Measurements from ENCODE around the gene KNSTRN. TPM values are rescaled to one million over a fixed set of nuclear protein-coding genes. Genes with fewer than 3 reads are reported as not detected.

Gene KNSTRN
- total and polyA plus RNA-seq, 4 donors = 3.4 to 28.1 (median 8.9) TPM

GRCh38 chr15:40339621-40339945 lies 42.9 kb upstream of the KNSTRN start:
- H3K27ac ChIP-seq (ENCODE audit: low read depth in 1 of 2, low read length in 2 of 2) = peak overlapping the region; percentile 54 to 79
- no peak for DNase-seq (ENCODE audit: low spot score)

More at GRCh38 chr15:40339621-40339945, 42.9 kb upstream of the KNSTRN start:
- Histone ChIP-seq H3K4me3 (ENCODE audit: low read depth in 1 of 3, low read length in 3 of 3) (no peak overlapping the region), H3K36me3 (ENCODE audit: control insufficient read depth in 4 of 4, insufficient read depth in 3 of 4, low read depth in 1 of 4, low read length in 3 of 4) (no peaks in the 10 kb centered on the region), H3K4me1 (ENCODE audit: control insufficient read depth in 4 of 4, insufficient read depth in 4 of 4, low read length in 3 of 4) (peaks cover 7 to 32% (median 22%) of the 10 kb centered on the region in 4 donors), H3K27me3 (ENCODE audit: control insufficient read depth in 4 of 4, insufficient read depth in 4 of 4, low read length in 3 of 4) (no peaks in the 10 kb centered on the region), H3K9ac (ENCODE audit: low read depth in 1 of 2, low read length in 2 of 2) (peak overlapping the region; percentile 10 to 41), H3K9me3 (ENCODE audit: control insufficient read depth in 4 of 4, low read length in 3 of 4) (no peaks in the 10 kb centered on the region)
- TF ChIP-seq FOXA2 (IDR thresholded peaks at IDR 0.05) (no peak), ATF3 (IDR thresholded peaks at IDR 0.05) (no peak), FOXA1 (IDR thresholded peaks at IDR 0.05) (no peak), JUND (IDR thresholded peaks at IDR 0.05) (no peak), YY1 (IDR thresholded peaks at IDR 0.05) (no peak), EGR1 (IDR thresholded peaks at IDR 0.05; ENCODE audit: low read depth in 2 of 2) (no peak), HNF4A (conservative IDR thresholded peaks at IDR 0.05) (no peak), CTCF (IDR thresholded peaks at IDR 0.05; ENCODE audit: low read depth, low read length, missing input control) (no peak), HNF4G (IDR thresholded peaks at IDR 0.05) (no peak), MAX (IDR thresholded peaks at IDR 0.05) (no peak), REST (IDR thresholded peaks at IDR 0.05) (no peak), GABPA (IDR thresholded peaks at IDR 0.05 in 1 of 2, conservative IDR thresholded peaks at IDR 0.05 in 1 of 2) (no peak), NR2F2 (IDR thresholded peaks at IDR 0.05) (no peak), RAD21 (IDR thresholded peaks at IDR 0.05) (no peak), ZBTB33 (IDR thresholded peaks at IDR 0.05) (no peak), TAF1 (conservative IDR thresholded peaks at IDR 0.05) (no peak), RXRA (IDR thresholded peaks at IDR 0.05) (no peak), SP1 (IDR thresholded peaks at IDR 0.05) (no peak)
- 88% methylated on average over 7 of the region's 7 CpGs for WGBS

Measured in liver (tissue), 9 donors.